Prostate gland (tissue), 2 donors: ENCODE results near the gene CIDEB. TPM values are rescaled to one million over a fixed set of nuclear protein-coding genes. Genes with fewer than 3 reads are reported as not detected.

Source experiments
- DNase-seq: peaks from one replicate; pipeline ENCODE4 v3.0.0-alpha.2; 2019; ENCODE audit warnings: low spot score
- H3K27ac ChIP-seq, 2 donors: fragments of 200-600 bp; sonication (generic); 2 replicates each; pipeline ENCODE4 v1.5.1; 2017 to 2019
- H3K27me3 ChIP-seq: fragments of 200-600 bp; sonication (generic); replicated peaks from 2 replicates; pipeline ENCODE4 v1.5.1; 2019; ENCODE audit not compliant: insufficient read depth
- H3K36me3 ChIP-seq, 2 donors: fragments of 200-600 bp; sonication (generic); 1 replicate in 1 of 2; 2 replicates in 1 of 2; pipeline versions ENCODE4 v1.5.1 to v1.8.1; 2017 to 2019
- H3K4me1 ChIP-seq: fragments of 200-600 bp; sonication (generic); replicated peaks from 2 replicates; pipeline ENCODE4 v1.5.1; 2019
- H3K4me3 ChIP-seq, 2 donors: fragments of 200-600 bp; sonication (generic); 2 replicates each; pipeline ENCODE4 v1.5.1; 2017 to 2019
- H3K9me3 ChIP-seq: fragments of 200-600 bp; sonication (generic); 2 replicates; pipeline ENCODE4 v1.5.1; 2017
- POLR2A ChIP-seq: fragments of 450-650 bp; IDR thresholded peaks from one replicate; pipeline ENCODE4 v1.6.1; 2016; ENCODE audit warnings: antibody characterized with exemption, mild to moderate bottlenecking
- POLR2AphosphoS5 ChIP-seq: sonication (generic); formaldehyde crosslinking; IDR thresholded peaks from one replicate; pipeline ENCODE4 v1.6.1; 2017; ENCODE audit warnings: antibody characterized with exemption
- WGBS: methylation state at CpG from one replicate; pipeline ENCODE4 v1.1.5; 2018; 5-methylcytosine and 5-hydroxymethylcytosine counted together
- intact Hi-C: fragments of 100-400 bp; cut with DNase I; formaldehyde crosslinking; loops from one replicate; pipeline ENCODE4 v1.14.2; 2022
- total RNA-seq, 2 donors: library from RNA; depleted of rRNA; stranded (reverse); fragments of >200 nt; gene quantifications; one replicate each; pipeline ENCODE4 v1.1.0, GENCODE V29; 2016
- TF ChIP-seq, protein P1 (sequence below), 4 experiments: fragments of 200-600 bp in 2 of 4; fragments of 450-650 bp in 2 of 4; sonication (generic) in 2 of 4; IDR thresholded peaks; 1 replicate in 3 of 4; 2 replicates in 1 of 4; pipeline ENCODE4 v1.5.1; 2016 to 2019; ENCODE audit warnings: antibody characterized with exemption in 4 of 4, mild to moderate bottlenecking in 2 of 4, moderate library complexity in 2 of 4

The CIDEB gene
- total RNA-seq, 2 donors from 2014 or later, result 9.1 to 17.8 TPM

DNA sequence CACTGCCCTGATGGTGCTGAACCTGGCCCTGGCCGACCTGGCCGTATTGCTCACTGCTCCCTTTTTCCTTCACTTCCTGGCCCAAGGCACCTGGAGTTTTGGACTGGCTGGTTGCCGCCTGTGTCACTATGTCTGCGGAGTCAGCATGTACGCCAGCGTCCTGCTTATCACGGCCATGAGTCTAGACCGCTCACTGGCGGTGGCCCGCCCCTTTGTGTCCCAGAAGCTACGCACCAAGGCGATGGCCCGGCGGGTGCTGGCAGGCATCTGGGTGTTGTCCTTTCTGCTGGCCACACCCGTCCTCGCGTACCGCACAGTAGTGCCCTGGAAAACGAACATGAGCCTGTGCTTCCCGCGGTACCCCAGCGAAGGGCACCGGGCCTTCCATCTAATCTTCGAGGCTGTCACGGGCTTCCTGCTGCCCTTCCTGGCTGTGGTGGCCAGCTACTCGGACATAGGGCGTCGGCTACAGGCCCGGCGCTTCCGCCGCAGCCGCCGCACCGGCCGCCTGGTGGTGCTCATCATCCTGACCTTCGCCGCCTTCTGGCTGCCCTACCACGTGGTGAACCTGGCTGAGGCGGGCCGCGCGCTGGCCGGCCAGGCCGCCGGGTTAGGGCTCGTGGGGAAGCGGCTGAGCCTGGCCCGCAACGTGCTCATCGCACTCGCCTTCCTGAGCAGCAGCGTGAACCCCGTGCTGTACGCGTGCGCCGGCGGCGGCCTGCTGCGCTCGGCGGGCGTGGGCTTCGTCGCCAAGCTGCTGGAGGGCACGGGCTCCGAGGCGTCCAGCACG lies 8.2 kb upstream of the CIDEB start:
- H3K27ac ChIP-seq, result no peak overlapping the region
- no peak overlapping the region for H3K4me3 ChIP-seq
- H3K4me1 ChIP-seq, result no peaks in the 10 kb centered on the region
- H3K9me3 ChIP-seq, result no peaks in the 10 kb centered on the region
- TF ChIP-seq POLR2AphosphoS5 (no peak), POLR2A (no peak)
- TF ChIP-seq, protein P1, sequence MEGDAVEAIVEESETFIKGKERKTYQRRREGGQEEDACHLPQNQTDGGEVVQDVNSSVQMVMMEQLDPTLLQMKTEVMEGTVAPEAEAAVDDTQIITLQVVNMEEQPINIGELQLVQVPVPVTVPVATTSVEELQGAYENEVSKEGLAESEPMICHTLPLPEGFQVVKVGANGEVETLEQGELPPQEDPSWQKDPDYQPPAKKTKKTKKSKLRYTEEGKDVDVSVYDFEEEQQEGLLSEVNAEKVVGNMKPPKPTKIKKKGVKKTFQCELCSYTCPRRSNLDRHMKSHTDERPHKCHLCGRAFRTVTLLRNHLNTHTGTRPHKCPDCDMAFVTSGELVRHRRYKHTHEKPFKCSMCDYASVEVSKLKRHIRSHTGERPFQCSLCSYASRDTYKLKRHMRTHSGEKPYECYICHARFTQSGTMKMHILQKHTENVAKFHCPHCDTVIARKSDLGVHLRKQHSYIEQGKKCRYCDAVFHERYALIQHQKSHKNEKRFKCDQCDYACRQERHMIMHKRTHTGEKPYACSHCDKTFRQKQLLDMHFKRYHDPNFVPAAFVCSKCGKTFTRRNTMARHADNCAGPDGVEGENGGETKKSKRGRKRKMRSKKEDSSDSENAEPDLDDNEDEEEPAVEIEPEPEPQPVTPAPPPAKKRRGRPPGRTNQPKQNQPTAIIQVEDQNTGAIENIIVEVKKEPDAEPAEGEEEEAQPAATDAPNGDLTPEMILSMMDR (IDR thresholded peaks at IDR 0.05), result no peak
- DNase-seq, result no peak
- intact Hi-C loops, result no loop called here
- no peaks in the 10 kb centered on the region for H3K36me3 ChIP-seq
- WGBS, result 38% methylated on average over 50 of the region's 70 CpGs
- peaks cover 4% of the 10 kb centered on the region for H3K27me3 ChIP-seq

DNA sequence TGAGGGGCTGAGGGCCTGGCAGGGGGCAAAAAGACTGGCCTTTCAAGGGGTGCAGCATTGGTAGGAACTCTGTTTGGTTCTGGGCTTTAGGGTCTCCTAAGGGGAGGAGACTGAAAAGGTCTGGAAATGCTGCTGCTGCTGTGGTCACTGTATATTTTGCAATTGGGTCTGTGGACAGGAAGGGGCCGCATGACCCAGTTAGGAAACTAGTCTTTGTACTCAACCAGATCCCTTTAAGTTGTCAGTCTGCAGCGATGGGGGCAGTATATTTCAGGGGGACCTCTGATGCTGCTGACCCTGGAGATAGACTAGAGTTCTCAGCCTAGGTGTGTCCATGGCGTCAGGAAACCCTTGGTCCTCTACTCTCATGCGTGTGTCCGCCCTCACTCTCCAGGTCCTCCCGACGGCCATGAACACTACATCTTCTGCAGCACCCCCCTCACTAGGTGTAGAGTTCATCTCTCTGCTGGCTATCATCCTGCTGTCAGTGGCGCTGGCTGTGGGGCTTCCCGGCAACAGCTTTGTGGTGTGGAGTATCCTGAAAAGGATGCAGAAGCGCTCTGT lies 7.5 kb upstream of the CIDEB start:
- 83% methylated on average over 10 of the region's 10 CpGs for WGBS
- Histone ChIP-seq H3K9me3 (no peaks in the 10 kb centered on the region), H3K27me3 (peaks cover 4% of the 10 kb centered on the region), H3K27ac (no peak overlapping the region), H3K4me3 (no peak overlapping the region), H3K36me3 (no peaks in the 10 kb centered on the region), H3K4me1 (peaks cover 2% of the 10 kb centered on the region)
- intact Hi-C loops, result no loop called here
- no peak for DNase-seq
- TF ChIP-seq POLR2A, result no peak
- TF ChIP-seq POLR2AphosphoS5, result no peak
- TF ChIP-seq, protein P1 (IDR thresholded peaks at IDR 0.05), result no peak

DNA sequence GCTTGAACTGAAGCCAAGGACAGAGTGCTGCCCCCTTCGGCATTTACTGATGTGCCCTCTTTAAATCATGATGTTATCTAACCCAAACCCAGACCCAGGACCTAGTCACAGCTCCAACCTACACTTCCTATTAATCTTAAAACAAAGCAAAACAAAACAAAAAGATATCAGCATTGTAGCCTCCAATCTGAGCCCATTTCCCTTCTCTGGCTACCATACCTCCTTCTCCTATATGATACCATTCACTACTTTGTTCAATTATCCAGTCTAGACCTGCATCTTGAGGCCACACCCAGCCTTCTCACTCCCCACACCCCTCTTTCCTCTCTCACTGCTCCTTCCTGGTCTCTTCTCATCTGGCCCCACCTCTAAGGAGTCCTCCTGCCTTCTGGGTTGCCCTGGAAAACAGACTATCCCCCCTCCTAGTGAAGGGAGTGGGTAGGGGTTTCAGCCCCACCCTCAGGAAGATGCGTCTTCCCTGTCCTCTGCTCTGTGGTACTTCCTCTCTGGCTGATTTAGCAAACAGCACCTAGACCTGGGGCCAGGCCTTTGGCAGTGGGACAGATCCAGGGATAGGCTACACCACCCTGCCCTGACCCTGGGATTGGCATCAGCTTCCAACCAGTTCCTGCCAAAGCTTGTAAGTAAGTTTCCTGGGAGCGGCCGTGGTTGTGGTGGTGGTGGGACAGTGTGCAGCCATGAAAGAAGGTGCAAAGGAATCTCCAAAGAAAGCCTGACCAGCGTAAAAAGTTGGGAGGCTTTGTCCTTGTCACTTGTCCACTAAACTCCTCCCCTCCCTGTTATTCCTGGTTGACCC lies 6.8 kb upstream of the CIDEB start:
- peaks cover 4% of the 10 kb centered on the region for H3K27me3 ChIP-seq
- TF ChIP-seq, protein P1 (IDR thresholded peaks at IDR 0.05), result no peak
- H3K36me3 ChIP-seq, result no peaks in the 10 kb centered on the region
- H3K4me3 ChIP-seq, result no peak overlapping the region
- no peak for DNase-seq
- peaks cover 8% of the 10 kb centered on the region for H3K4me1 ChIP-seq
- WGBS, result 70% methylated on average over 5 of the region's 5 CpGs
- intact Hi-C loops, result no loop called here
- no peaks in the 10 kb centered on the region for H3K9me3 ChIP-seq
- no peak overlapping the region for H3K27ac ChIP-seq

DNA sequence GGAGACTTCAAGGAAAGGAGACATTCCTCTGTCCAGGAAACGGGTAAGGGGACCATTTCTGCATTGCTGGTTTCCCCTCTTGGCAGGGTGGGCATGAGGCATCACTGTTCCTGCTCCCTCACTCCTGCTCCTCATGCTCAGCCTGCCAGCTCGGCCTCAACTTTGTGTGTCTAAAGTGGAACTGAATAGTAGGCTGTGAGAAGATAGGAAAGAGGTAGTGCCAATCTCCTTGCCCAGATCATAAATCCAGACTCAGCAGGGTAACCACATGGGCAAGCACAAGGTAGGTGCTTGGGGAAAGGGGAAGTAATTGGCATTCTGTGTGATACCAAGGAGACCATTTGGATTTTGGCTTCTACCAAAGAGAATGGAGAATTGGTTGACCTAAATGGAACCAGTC lies 6.1 kb upstream of the CIDEB start:
- Histone ChIP-seq H3K4me3 (no peak overlapping the region), H3K36me3 (no peaks in the 10 kb centered on the region), H3K4me1 (peaks cover 8% of the 10 kb centered on the region), H3K27ac (no peak overlapping the region), H3K9me3 (no peaks in the 10 kb centered on the region), H3K27me3 (peaks cover 4% of the 10 kb centered on the region)
- intact Hi-C loops, result no loop called here
- 80% methylated on average over 2 of the region's 2 CpGs for WGBS
- TF ChIP-seq POLR2AphosphoS5, result no peak
- TF ChIP-seq POLR2A, result no peak
- TF ChIP-seq, protein P1 (IDR thresholded peaks at IDR 0.05), result no peak
- DNase-seq, result no peak
